GM12878 (cell line): ENCODE measurements around the gene LEMD3. TPM values are rescaled to one million over a fixed set of nuclear protein-coding genes. Genes with fewer than 3 reads are reported as not detected.

Source experiments
- ATAC-seq: fragments of 200-7000 bp; cut with Tn5 transposase; 3 replicates; pipeline ENCODE4 v1.9.1; 2020; ENCODE audit warnings: mild to moderate bottlenecking, moderate library complexity
- BruUV-seq: library from RNA; stranded (reverse); fragments of 400-500 nt; replicated peaks from 2 replicates; lab custom pipeline; 2021; lab: Mats Ljungman, UMichigan
- CTCF ChIA-PET: fragments of 300-600 bp; sonication (Branson Sonifier 250); formaldehyde crosslinking; extraction: SDS; loops from one replicate; lab custom pipeline; 2021; ENCODE audit warnings: inconsistent platforms; lab: Yijun Ruan, JAX
- POLR2A ChIA-PET: fragments of 350-600 bp; formaldehyde crosslinking; extraction: SDS; loops from one replicate; lab custom pipeline; 2021; ENCODE audit warnings: inconsistent platforms; lab: Charles Lee
- RAD21 ChIA-PET: fragments of 300-600 bp; sonication (Branson Sonifier 250); formaldehyde crosslinking; loops from one replicate; lab custom pipeline; 2023; ENCODE audit warnings: antibody characterized with exemption; ENCODE audit not compliant: unreplicated experiment; lab: Charles Lee
- SMC1A ChIA-PET: fragments of 300-600 bp; sonication (Branson Sonifier 250); formaldehyde crosslinking; loops from one replicate; lab custom pipeline; 2023; ENCODE audit not compliant: unreplicated experiment, uncharacterized antibody; lab: Charles Lee
- DNase-seq: peaks from one replicate; pipeline ENCODE4 v3.0.0-alpha.2; 2011; ENCODE audit warnings: low read depth, low spot score
- FAIRE-seq: peaks from 3 replicates; lab custom pipeline; 2011; peaks lifted over from hg19 to GRCh38; lab: Jason Lieb, UNC
- H2AFZ ChIP-seq: 2 replicates; pipeline ENCODE4 v1.6.0; 2011; ENCODE audit warnings: low read depth, low read length, control low read depth; ENCODE audit not compliant: control insufficient read depth
- H3K27ac ChIP-seq: 2 replicates; pipeline ENCODE4 v1.5.1; 2011; ENCODE audit warnings: control low read depth; ENCODE audit not compliant: control insufficient read depth, insufficient read depth
- H3K27me3 ChIP-seq, 2 experiments: replicated peaks in 1 of 2; 2 replicates each; pipeline versions ENCODE4 v1.6.0 to v1.6.1; 2011; ENCODE audit warnings: low read length in 1 of 2; ENCODE audit not compliant: control insufficient read depth in 2 of 2, insufficient read depth in 2 of 2
- H3K36me3 ChIP-seq, 2 experiments: 2 replicates each; pipeline ENCODE4 v1.5.1; 2011; ENCODE audit warnings: low read length in 1 of 2; ENCODE audit not compliant: control insufficient read depth in 2 of 2, insufficient read depth in 2 of 2
- H3K4me1 ChIP-seq: 2 replicates; pipeline ENCODE4 v1.6.1; 2011; ENCODE audit warnings: mild to moderate bottlenecking, low read length, moderate library complexity, mixed read lengths; ENCODE audit not compliant: control insufficient read depth, insufficient read depth
- H3K4me2 ChIP-seq: 2 replicates; pipeline ENCODE4 v1.6.0; 2011; ENCODE audit warnings: control low read depth; ENCODE audit not compliant: control insufficient read depth, insufficient read depth
- H3K4me3 ChIP-seq: fragments of 200-600 bp; sonication (generic); 2 replicates; pipeline ENCODE4 v1.5.1; 2016
- H3K79me2 ChIP-seq: 2 replicates; pipeline ENCODE4 v1.6.0; 2011; ENCODE audit warnings: low read length; ENCODE audit not compliant: control insufficient read depth, insufficient read depth
- H3K9ac ChIP-seq: 2 replicates; pipeline ENCODE4 v1.8.0; 2011; ENCODE audit warnings: low read length, control low read depth, mixed read lengths; ENCODE audit not compliant: control insufficient read depth, insufficient read depth
- H3K9me3 ChIP-seq: replicated peaks from 3 replicates; pipeline ENCODE4 v1.5.1; 2011; ENCODE audit warnings: mild to moderate bottlenecking, low read length; ENCODE audit not compliant: control insufficient read depth, insufficient read depth
- H4K20me1 ChIP-seq: 2 replicates; pipeline ENCODE4 v1.6.0; 2011; ENCODE audit not compliant: control insufficient read depth, insufficient read depth
- BCL11A ChIP-seq: IDR thresholded peaks from 2 replicates; pipeline ENCODE4 v1.6.1; 2011; ENCODE audit warnings: low read depth, low read length
- BCLAF1 ChIP-seq: fragments of 450-650 bp; IDR thresholded peaks from 2 replicates; pipeline ENCODE4 v1.6.1; 2017; ENCODE audit warnings: antibody characterized with exemption, mild to moderate bottlenecking, moderate library complexity
- CREM ChIP-seq: IDR thresholded peaks from 2 replicates; pipeline ENCODE4 v1.6.1; 2014; ENCODE audit warnings: antibody characterized with exemption, low read depth
- FOS ChIP-seq: IDR thresholded peaks from 3 replicates; pipeline ENCODE4 v1.6.1; 2011; ENCODE audit warnings: borderline replicate concordance; ENCODE audit not compliant: insufficient read length; ENCODE audit errors: extremely low read depth
- MTA2 ChIP-seq: fragments of 450-650 bp; IDR thresholded peaks from 2 replicates; pipeline ENCODE4 v1.6.1; 2016; ENCODE audit warnings: low read depth, mild to moderate bottlenecking, moderate library complexity
- MYB ChIP-seq: fragments of 150-350 bp; IDR thresholded peaks from 2 replicates; pipeline ENCODE4 v1.6.1; 2014; ENCODE audit warnings: mild to moderate bottlenecking, low read depth, low read length, borderline replicate concordance
- NR2C1 ChIP-seq: fragments of 450-650 bp; IDR thresholded peaks from 2 replicates; pipeline ENCODE4 v1.6.1; 2017; ENCODE audit warnings: antibody characterized with exemption, mild to moderate bottlenecking, moderate library complexity
- RCOR1 ChIP-seq: conservative IDR thresholded peaks from 2 replicates; pipeline ENCODE4 v1.6.1; 2012; ENCODE audit warnings: low read depth, low read length, improper control_type of control experiment
- SUZ12 ChIP-seq: fragments of 200-600 bp; sonication (generic); IDR thresholded peaks from one replicate; pipeline ENCODE4 v1.6.1; 2018; ENCODE audit warnings: antibody characterized with exemption, mild to moderate bottlenecking; ENCODE audit not compliant: unreplicated experiment
- TARDBP ChIP-seq: IDR thresholded peaks from 2 replicates; pipeline ENCODE4 v1.6.1; 2016; ENCODE audit warnings: borderline replicate concordance
- TCF7 ChIP-seq: IDR thresholded peaks from 2 replicates; pipeline ENCODE4 v1.6.1; 2014; ENCODE audit warnings: antibody characterized with exemption, borderline replicate concordance
- ZNF24 ChIP-seq: fragments of 450-650 bp; IDR thresholded peaks from 2 replicates; pipeline ENCODE4 v1.6.1; 2017; ENCODE audit warnings: antibody characterized with exemption, mild to moderate bottlenecking
- WGBS: methylation state at CpG from one replicate; pipeline ENCODE4 v1.1.6; 2016; ENCODE audit warnings: low lambda C conversion rate; ENCODE audit not compliant: insufficient replicate concordance, insufficient coverage; ENCODE audit errors: missing lambda C conversion rate; 5-methylcytosine and 5-hydroxymethylcytosine counted together
- in situ Hi-C: fragments of 300-500 bp; cut with MboI; formaldehyde crosslinking; loops from 9 replicates; pipeline ENCODE4 v1.14.3; 2018; ENCODE audit warnings: mixed read lengths
- intact Hi-C: fragments of 100-400 bp; cut with micrococcal nuclease; formaldehyde crosslinking; loops from one replicate; pipeline ENCODE4 v1.14.2; 2022; ENCODE audit not compliant: unreplicated experiment
- polyA plus RNA-seq, 11 experiments: library from polyadenylated mRNA; depleted of rRNA in 4 of 11; unstranded in 6 of 11; stranded (reverse) in 5 of 11; fragments of >200 nt; fragmentation: Nextera tagmentation in 4 of 11; fragmentation: Illumina TruSeq in 1 of 11; extraction: Ambion mirVana in 4 of 11; extraction: Trizol in 1 of 11; gene quantifications; 1 replicate in 1 of 11; 2 replicates in 10 of 11; pipeline versions ENCODE4 v1.2.1 to v1.2.3, GENCODE V29; 2011 to 2016; ENCODE audit warnings: inconsistent platforms in 2 of 11, missing spikeins in 2 of 11, low read depth in 1 of 11
- total RNA-seq, 4 experiments: library from RNA; depleted of rRNA in 3 of 4; stranded (reverse); fragments of >200 nt in 3 of 4; fragmentation: Illumina TruSeq in 1 of 4; extraction: Trizol in 1 of 4; gene quantifications; 2 replicates each; pipeline versions ENCODE4 v1.2.1 to v1.2.3, GENCODE V29; 2013 to 2021

The LEMD3 gene
- total and polyA plus RNA-seq, 10 of the 15 experiments (the other 5 are each of a cell fraction or from before 2014, with no cell fraction given): 7.5 to 26.0 (median 16.5) TPM

- WGBS: 100% methylated on average over 1 of the region's 1 CpG
- H4K20me1 ChIP-seq: no peaks in the 10 kb centered on the region
- no peaks in the 10 kb centered on the region; the same call in 2 of the 3 replicates for H3K9me3 ChIP-seq
- no peak overlapping the region for H3K27ac ChIP-seq
- H2AFZ ChIP-seq: no peak overlapping the region
- H3K4me2 ChIP-seq: no peak overlapping the region
- FAIRE-seq (no peak), ATAC-seq (no peak), DNase-seq (no peak)
- intact Hi-C loops (no loop called here), in situ Hi-C loops (no loop called here)
- POLR2A ChIA-PET: no interaction called here
- CTCF ChIA-PET: interaction anchor here (1.0 to 1.5 kb wide), 3 partner anchors 19 to 351 kb away, joined by 3 to 4 read pairs (median 3); no protein-coding TSS in a partner anchor
- BruUV-seq: no TSS peak
- TF ChIP-seq CREM (no peak), BCL11A (no peak), ZNF24 (no peak), RCOR1 (no peak), BCLAF1 (no peak), MYB (no peak), TCF7 (no peak), SUZ12 (no peak), FOS (no peak), MTA2 (no peak), TARDBP (no peak), NR2C1 (no peak)
- H3K4me1 ChIP-seq: peaks cover 20% of the 10 kb centered on the region
- RAD21 ChIA-PET: interaction anchor here (1.0 kb wide), 1 partner anchor 13 kb away, joined by 3 read pairs; no protein-coding TSS in a partner anchor
- no peak overlapping the region for H3K4me3 ChIP-seq
- H3K27me3 ChIP-seq: no peaks in the 10 kb centered on the region
- H3K9ac ChIP-seq: no peak overlapping the region
- SMC1A ChIA-PET: interaction anchor here (2.4 to 8.7 kb wide), 2 partner anchors 18 to 43 kb away, joined by 14 to 107 read pairs; partner anchors contain the start of gene LEMD3
- no peaks in the 10 kb centered on the region for H3K79me2 ChIP-seq
- H3K36me3 ChIP-seq: no peaks in the 10 kb centered on the region
These were observed 16.8 kb upstream of the LEMD3 start for GRCh38 chr12:65152596-65152995.
